ENCODE measurements around the gene ABCF3.

DNA sequence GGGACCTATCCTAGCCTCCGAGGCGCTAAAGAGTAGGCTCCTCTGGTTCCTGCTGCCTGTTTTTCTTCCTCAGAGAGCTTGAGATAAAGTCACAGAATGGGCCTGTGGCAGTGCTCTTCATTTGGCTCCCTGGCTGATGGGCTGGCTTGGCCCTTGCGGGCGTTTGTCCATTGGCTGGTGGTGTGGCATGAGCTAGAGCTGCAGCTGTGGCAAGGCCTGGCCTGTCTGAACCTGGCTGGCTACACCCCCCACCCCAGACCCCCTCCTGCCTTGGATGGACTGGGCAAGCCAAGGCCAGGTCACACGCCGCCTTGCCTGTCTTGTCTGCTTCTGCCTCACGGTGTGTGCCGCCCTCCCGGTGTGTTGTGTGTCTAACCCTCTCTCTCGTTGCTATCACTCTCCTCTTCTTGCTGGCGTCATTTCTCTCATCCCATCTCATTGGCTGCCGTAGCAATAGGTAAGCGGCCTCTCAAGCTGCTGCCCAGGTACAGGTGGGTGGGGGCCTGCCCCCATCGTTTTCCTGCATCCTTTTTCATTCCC lies 8.2 kb upstream of the ABCF3 start:
- TF ChIP-seq, protein P1, sequence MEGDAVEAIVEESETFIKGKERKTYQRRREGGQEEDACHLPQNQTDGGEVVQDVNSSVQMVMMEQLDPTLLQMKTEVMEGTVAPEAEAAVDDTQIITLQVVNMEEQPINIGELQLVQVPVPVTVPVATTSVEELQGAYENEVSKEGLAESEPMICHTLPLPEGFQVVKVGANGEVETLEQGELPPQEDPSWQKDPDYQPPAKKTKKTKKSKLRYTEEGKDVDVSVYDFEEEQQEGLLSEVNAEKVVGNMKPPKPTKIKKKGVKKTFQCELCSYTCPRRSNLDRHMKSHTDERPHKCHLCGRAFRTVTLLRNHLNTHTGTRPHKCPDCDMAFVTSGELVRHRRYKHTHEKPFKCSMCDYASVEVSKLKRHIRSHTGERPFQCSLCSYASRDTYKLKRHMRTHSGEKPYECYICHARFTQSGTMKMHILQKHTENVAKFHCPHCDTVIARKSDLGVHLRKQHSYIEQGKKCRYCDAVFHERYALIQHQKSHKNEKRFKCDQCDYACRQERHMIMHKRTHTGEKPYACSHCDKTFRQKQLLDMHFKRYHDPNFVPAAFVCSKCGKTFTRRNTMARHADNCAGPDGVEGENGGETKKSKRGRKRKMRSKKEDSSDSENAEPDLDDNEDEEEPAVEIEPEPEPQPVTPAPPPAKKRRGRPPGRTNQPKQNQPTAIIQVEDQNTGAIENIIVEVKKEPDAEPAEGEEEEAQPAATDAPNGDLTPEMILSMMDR (IDR thresholded peaks at IDR 0.05) = no peak
- no peak for TF ChIP-seq EP300 (IDR thresholded peaks at IDR 0.05)
- TF ChIP-seq POLR2A (IDR thresholded peaks at IDR 0.05) = no peak
